C1 segment of cervical spinal cord (tissue), 14 donors: ENCODE data around the gene HDAC7.
A peak's percentile ranks its signal among the peaks of the same experiment; 100 is the strongest.

Experiments
- DNase-seq, 14 donors: peaks; one replicate each; lab custom pipeline; 2025; lab: John Stamatoyannopoulos, UW

HDAC7 gene

DNA sequence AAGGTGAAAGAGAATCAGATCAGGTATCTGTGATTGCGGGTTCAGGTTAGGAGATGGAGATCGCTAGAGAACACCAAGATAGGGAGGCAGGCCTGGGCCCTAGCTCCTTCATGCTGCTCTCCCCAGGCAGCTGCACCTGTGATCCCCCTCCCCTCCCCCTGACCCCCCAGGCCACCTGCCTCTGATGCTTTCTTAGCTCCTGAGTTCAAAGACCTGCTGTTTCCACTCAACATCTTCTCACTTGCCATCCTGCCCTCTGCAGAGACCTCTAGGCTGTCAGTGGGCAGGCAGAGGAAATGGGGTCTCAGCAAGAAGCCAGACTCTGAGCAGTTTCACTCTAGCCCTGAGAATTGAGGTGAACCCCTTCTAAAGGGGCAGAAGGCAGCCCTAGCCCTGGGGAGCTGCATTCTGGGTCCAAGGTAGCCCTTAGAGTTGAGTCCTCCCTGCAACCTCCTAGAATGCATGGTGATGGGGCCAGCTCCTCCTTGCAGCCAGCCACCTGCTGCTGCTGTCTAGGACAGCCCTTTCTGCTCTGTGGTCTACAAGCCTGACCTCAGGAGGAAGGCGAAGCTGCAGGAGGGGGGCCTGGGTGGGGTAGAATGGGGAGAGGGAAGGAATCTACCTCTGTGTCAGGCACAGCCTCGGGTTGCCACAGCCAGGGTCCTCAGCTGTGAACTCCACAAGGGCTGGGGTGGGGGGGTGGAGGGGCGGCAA lies 53.0 kb downstream of the HDAC7 start:
- DNase-seq = no peak

DNA sequence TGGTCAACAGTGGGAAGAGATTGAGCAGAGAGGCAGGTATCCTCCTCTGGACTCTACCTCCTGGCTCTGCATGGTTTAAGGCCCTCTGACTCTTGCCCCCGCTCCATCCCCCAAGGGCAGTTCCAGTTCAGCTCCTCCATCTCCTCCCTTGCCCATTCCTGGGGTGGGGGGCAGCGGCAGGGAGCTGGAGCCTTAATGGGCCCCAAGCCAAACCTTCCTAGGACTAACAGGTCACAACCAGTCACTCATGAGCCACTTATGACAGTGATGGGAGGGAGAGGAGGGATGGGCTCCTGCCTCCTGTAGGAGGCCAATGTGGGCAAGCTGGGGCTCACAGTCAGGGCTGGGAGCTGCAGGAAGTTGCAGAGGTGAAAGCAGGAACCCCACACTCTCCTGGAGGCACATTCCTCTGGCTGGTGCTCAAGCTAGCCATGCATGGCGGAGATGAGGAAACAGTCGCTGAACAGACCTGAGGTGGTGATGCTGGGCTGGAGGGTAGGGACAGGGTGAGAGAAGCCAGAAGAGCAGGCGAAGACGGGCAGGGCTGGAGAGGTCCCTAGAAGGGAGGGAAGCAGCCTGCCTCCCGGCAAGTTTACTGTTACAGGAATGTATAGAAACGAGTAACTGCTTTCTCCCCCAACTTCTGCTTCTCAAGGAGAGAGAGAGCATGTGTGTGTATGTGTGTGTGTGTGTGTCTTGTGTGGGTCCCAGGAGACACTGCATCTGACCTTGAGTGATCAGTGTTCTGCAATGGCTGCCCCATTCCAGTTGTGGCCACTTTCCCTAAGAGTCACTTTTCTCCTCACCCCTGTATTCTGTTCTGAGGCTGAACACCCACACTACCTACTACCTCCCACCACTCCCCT lies 56.0 kb downstream of the HDAC7 start:
- DNase-seq = no peak

GRCh38 chr12:47762850-47763465 lies 56.7 kb downstream of the HDAC7 start:
- no peak for DNase-seq

- DNase-seq = peak; percentile 43 to 99 (median 92)
These were observed 60.6 kb downstream of the HDAC7 start, which contains the start of gene RAPGEF3 for GRCh38 chr12:47758834-47759690. Gene RAPGEF3, minus strand, starts transcription at chr12:47758880. Its CDS starts 324 bp downstream, at chr12:47758556.

DNA sequence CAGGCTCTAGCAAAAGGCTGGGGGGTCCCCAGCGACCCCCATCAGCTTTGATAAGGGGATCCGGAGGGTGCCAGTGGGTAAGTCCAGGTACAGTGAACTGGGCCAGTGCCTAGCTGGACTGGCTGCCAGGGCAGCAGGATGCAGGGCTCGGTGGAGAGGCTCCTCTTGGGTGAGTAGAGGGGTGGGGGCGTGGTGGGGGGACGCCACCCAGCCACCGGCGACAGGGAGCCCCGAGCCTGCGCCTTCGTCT lies 61.2 kb downstream of the HDAC7 start:
- no peak for DNase-seq

DNA sequence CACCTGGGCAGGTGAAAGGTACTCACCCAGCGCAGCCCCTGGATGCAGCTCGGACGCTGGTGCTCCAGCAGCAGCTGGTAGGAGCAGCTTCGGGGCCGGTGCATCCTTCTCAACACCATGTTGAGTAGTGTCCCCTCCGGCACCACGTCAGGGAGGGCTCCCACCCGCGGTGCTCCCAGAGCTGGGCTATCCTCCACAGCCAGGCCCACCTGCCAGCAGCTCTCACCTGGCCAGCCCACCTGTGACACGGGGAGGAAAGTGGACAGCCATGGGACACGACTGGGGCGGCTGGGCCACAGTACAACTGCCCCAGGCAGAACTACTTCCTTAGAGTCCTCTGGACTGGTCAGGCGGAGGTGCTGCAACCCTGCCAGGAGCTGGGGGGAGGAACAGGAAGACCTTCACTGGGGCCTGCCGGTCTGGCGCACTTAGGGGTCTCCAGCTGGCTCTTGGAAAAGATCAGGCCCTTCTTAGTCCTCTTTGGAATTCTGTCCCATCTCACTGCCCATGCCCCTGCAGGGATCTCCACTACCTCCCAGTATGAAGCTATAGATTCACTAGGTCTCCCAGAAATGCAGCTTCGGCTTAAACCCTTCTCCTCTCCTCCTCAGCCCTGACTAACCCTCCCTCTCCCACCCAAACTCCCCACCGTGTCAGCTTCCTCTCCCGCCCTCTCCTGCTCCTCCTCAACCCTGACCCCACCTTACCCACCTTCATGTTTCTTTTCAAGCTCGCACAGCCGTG lies 61.7 kb downstream of the HDAC7 start:
- DNase-seq = peak in 9 of 14 donors; percentile 49 to 71 (median 62)

- DNase-seq = peak in 3 of 14 donors; percentile 49 to 63 (median 61)
These were observed 62.3 kb downstream of the HDAC7 start for GRCh38 chr12:47757364-47757839.

GRCh38 chr12:47755655-47756562 lies 63.8 kb downstream of the HDAC7 start:
- peak in 1 of 14 donors; percentile 25 for DNase-seq

- DNase-seq = no peak
These were observed 64.8 kb downstream of the HDAC7 start for GRCh38 chr12:47754881-47755280.

DNA sequence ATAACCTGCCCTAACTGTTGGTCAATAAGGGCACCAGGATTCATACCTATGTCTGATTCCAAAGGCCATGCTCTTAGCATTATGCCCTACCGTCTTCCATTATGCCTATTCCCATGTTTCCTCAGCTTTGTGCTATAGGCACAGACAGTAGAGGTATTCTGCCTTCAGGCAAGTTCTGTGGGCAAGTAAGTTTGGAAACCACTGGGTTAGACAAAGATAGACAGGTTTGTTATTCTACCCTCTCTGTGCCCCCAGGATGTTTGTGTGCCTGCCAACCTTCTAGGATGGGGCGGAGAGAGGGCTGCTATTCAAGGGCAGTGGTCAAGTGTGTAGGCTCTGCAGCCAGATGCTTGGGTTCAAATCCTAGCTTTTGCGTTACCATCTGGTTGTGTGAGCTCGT lies 65.6 kb downstream of the HDAC7 start:
- DNase-seq = no peak

- DNase-seq = peak in 6 of 14 donors; percentile 10 to 71 (median 44)
These were observed 66.4 kb downstream of the HDAC7 start for GRCh38 chr12:47753021-47754001.

DNA sequence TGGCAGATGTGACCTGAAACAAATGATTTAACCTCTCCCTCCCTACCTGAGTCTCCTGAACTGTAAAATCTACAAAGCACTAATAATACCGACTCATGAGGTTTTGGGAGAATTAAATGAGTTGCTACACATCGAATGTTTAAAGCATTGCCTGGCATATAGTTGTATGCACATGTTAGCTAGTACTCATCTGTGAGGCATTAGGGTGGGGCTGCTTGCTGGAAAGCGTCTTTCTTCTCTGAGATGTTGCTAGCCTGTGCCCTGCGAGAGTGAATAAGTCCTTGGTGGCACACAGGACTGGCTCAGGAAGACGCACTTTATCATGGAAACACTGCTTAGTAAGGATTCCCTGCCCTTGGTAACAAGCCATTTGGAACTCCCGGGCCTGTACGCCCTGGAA lies 67.2 kb downstream of the HDAC7 start:
- DNase-seq = no peak

DNA sequence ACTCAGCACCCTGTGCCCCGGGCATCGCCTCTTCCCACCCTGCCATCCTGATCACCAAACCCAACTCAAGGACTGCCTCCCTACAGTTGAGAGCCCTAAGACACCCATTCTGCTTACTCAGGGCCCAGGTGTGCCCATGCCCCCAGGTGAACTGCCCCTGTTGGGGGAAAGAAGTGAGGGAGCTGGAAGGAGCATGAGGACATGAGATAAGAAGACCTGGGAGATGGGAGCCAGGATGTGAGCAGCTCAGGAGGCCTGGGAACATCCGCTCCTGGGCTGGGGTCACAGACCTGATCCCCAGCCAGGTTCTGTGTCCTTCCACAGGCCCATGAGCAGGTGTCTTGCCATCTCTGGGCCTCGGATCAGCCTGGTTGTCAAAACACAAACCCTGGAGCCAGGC lies 67.6 kb downstream of the HDAC7 start:
- DNase-seq = no peak

- no peak for DNase-seq
These were observed 68.1 kb downstream of the HDAC7 start for GRCh38 chr12:47751561-47751960.

DNA sequence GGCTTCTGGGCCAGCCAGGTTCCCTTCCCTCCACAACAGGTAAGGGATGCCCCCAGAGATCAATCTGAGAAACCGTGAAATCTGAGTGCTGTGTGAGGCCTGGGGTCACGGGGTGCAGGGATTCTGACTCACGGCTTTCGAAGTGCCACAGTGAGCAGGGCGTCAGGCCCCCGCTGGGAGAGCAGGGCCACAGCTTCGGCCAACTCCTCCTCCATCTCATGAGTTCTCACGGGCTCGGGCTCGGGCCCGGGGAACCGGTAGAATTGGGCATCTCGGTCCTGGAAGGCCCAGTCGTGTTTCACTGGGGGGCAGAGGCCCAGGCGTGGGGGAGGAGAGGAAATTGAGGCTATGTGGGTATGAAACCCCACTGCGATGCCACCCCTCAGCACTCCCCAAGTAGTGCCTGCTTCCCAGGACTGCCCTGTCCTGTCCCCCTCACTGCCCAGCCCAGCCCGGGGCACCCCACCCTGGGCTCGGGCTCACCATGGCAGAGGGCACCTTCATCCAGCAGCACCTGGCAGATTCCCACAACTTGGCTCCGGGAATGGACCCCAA lies 68.7 kb downstream of the HDAC7 start:
- DNase-seq = no peak

GRCh38 chr12:47750229-47750798 lies 69.4 kb downstream of the HDAC7 start:
- DNase-seq = no peak

DNA sequence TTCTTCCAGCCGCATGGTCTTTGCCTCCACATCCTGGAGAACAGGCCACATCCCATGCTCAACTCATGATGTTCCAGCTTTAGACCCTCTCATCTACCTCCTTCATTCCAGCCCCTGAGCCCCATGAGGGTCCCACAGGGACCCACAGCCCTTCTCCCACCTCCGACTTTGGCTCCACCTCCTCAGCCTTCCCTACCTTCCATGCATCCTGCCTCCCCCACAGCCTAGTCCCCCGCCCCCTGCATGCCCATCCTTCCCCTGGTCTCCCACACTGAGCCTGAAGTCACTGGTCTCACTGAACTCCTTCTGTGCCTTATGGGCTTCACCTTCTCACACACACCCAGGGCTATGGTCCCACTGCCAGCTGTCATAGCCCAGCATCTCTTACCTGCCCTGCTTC lies 70.8 kb downstream of the HDAC7 start:
- no peak for DNase-seq

GRCh38 chr12:47748507-47748828 lies 71.2 kb downstream of the HDAC7 start:
- DNase-seq = no peak
